NT2/D1 (cell line): ENCODE measurements around the gene ZNF470.

ENCODE experiments used
- DNase-seq: peaks from one replicate; pipeline ENCODE4 v3.0.0-alpha.2; 2011; ENCODE audit warnings: low read depth, low spot score
- H3K27me3 ChIP-seq: 2 replicates; pipeline ENCODE4 v1.6.0; 2011; ENCODE audit warnings: mild to moderate bottlenecking; ENCODE audit not compliant: insufficient read length, insufficient read depth
- H3K36me3 ChIP-seq: 2 replicates; pipeline ENCODE4 v1.6.1; 2011; ENCODE audit warnings: mild to moderate bottlenecking, low read length, mixed read lengths; ENCODE audit not compliant: insufficient read depth, insufficient read length
- H3K4me1 ChIP-seq: 2 replicates; pipeline ENCODE4 v1.5.1; 2011; ENCODE audit not compliant: insufficient read depth, insufficient read length
- H3K4me3 ChIP-seq: 2 replicates; pipeline ENCODE4 v1.5.1; 2011; ENCODE audit warnings: low read depth; ENCODE audit not compliant: insufficient read length
- H3K9ac ChIP-seq: 2 replicates; pipeline ENCODE4 v1.6.0; 2011; ENCODE audit warnings: low read depth; ENCODE audit not compliant: insufficient read length
- H3K9me3 ChIP-seq: 2 replicates; pipeline ENCODE4 v1.5.1; 2011; ENCODE audit warnings: mild to moderate bottlenecking, low read length; ENCODE audit not compliant: insufficient read depth
- SUZ12 ChIP-seq: IDR thresholded peaks from 2 replicates; pipeline ENCODE4 v1.6.1; 2011; ENCODE audit not compliant: insufficient read length, insufficient read depth; ENCODE audit errors: extremely low read depth
- YY1 ChIP-seq: IDR thresholded peaks from 2 replicates; pipeline ENCODE4 v1.6.1; 2011; ENCODE audit not compliant: insufficient read length, insufficient read depth
- ZNF274 ChIP-seq: IDR thresholded peaks from 2 replicates; pipeline ENCODE4 v1.6.1; 2011; ENCODE audit warnings: mild to moderate bottlenecking, low read depth, low read length

ZNF470 gene

GRCh38 chr19:56633021-56633420 lies 65.8 kb downstream of the ZNF470 start:
- DNase-seq: no peak
- Histone ChIP-seq H3K4me3 (no peak overlapping the region), H3K4me1 (no peaks in the 10 kb centered on the region), H3K27me3 (no peaks in the 10 kb centered on the region), H3K9me3 (0 out of 2 replicates have a peak, but pooled peaks cover 5% of the 10 kb centered on the region), H3K9ac (no peak overlapping the region), H3K36me3 (no peaks in the 10 kb centered on the region)
- TF ChIP-seq SUZ12 (no peak), YY1 (no peak), ZNF274 (no peak)

- peak; percentile 86 for DNase-seq
- no peaks in the 10 kb centered on the region for H3K4me1 ChIP-seq
- H3K9ac ChIP-seq: no peak overlapping the region
- peaks cover 28% of the 10 kb centered on the region for H3K27me3 ChIP-seq
- H3K36me3 ChIP-seq: no peaks in the 10 kb centered on the region
- no peak for TF ChIP-seq YY1
- TF ChIP-seq SUZ12: no peak
- no peak for TF ChIP-seq ZNF274
- H3K4me3 ChIP-seq: no peak overlapping the region
- 0 out of 2 replicates have a peak, but pooled peaks cover 5% of the 10 kb centered on the region for H3K9me3 ChIP-seq
These were observed 70.8 kb downstream of the ZNF470 start for GRCh38 chr19:56637976-56638555.
